NK-92 treated with Interleukin-12 subunit alpha and Interleukin-12 subunit beta, amount 100 ng/mL, for 24 hours (cell line): Measurements from ENCODE around the gene PXMP4.

Experiments used
- DNase-seq: peaks from one replicate; lab custom pipeline; 2025; lab: John Stamatoyannopoulos, UW

PXMP4 gene

GRCh38 chr20:33684533-33685327 lies 35.4 kb downstream of the PXMP4 start:
- DNase-seq: no peak

GRCh38 chr20:33681728-33682353 lies 38.3 kb downstream of the PXMP4 start:
- DNase-seq: peak; percentile 25

GRCh38 chr20:33681288-33681687 lies 38.8 kb downstream of the PXMP4 start:
- no peak for DNase-seq

GRCh38 chr20:33680686-33681085 lies 39.4 kb downstream of the PXMP4 start:
- DNase-seq: no peak

GRCh38 chr20:33679758-33680485 lies 40.2 kb downstream of the PXMP4 start:
- DNase-seq: peak; percentile 66

- DNase-seq: no peak
Observed at GRCh38 chr20:33677991-33678702, 42.0 kb downstream of the PXMP4 start.

- no peak for DNase-seq
Observed at GRCh38 chr20:33676652-33677645, 43.2 kb downstream of the PXMP4 start.

GRCh38 chr20:33676121-33676520 lies 44.0 kb downstream of the PXMP4 start:
- no peak for DNase-seq

- DNase-seq: no peak
Observed at GRCh38 chr20:33675136-33675959, 44.8 kb downstream of the PXMP4 start.

GRCh38 chr20:33674294-33675135 lies 45.6 kb downstream of the PXMP4 start, which contains the start of gene NECAB3:
TSS of gene NECAB3 (minus strand) at chr20:33674428. CDS start at chr20:33674352, 76 bp downstream.
- DNase-seq: peak; percentile 57

GRCh38 chr20:33673410-33674293 lies 46.5 kb downstream of the PXMP4 start:
- DNase-seq: no peak

GRCh38 chr20:33673114-33673409 lies 47.0 kb downstream of the PXMP4 start:
- DNase-seq: no peak

- no peak for DNase-seq
Observed at GRCh38 chr20:33672426-33673113, 47.5 kb downstream of the PXMP4 start.

GRCh38 chr20:33671573-33672288 lies 48.4 kb downstream of the PXMP4 start:
- no peak for DNase-seq

- no peak for DNase-seq
Observed at GRCh38 chr20:33670715-33671499, 49.2 kb downstream of the PXMP4 start.
